Glomerular endothelial cell (primary cell): ENCODE data around the gene LARGE1. TPM values are rescaled to one million over a fixed set of nuclear protein-coding genes. Genes with fewer than 3 reads are reported as not detected.
"Not testable (repeated sequence)": the region's sequence is repeated elsewhere in the genome, so short reads cannot be mapped to it uniquely, and the experiment has no call there.

Experiments used
- DNase-seq: peaks from one replicate; pipeline ENCODE4 v3.0.0-alpha.2; 2011; ENCODE audit warnings: low read depth, low spot score; ENCODE audit errors: extremely low read depth
- total RNA-seq: library from RNA; depleted of rRNA; stranded (reverse); fragments of >200 nt; gene quantifications from 2 replicates; pipeline ENCODE4 v1.2.3, GENCODE V29; 2015

LARGE1 gene
- total RNA-seq, 1 donor from 2014 or later, result 18.2 TPM

DNA sequence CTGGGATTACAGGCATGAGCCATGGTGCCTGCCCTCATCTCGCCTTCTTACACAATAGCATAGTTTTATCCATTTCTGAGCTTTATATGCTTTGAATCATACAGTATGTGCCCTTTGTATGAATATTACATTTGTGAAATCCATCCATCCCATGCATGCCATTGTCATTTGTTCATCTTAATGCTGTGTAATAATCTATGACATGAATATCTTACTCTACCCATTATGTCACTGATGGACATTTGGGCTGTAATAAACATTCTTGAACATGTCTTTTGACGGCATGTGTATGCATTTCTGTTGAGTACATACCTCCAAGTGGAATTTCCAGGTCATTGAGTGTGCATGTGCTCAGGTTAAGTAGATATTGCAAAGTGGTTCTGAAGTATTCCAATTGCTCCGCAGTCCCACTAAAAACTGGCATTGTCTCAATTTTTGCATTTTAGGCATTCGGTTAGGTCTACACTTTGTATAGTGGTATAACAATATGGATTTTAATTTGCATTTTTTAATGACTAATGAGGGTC lies 522.8 kb downstream of the LARGE1 start:
- no peak for DNase-seq

DNA sequence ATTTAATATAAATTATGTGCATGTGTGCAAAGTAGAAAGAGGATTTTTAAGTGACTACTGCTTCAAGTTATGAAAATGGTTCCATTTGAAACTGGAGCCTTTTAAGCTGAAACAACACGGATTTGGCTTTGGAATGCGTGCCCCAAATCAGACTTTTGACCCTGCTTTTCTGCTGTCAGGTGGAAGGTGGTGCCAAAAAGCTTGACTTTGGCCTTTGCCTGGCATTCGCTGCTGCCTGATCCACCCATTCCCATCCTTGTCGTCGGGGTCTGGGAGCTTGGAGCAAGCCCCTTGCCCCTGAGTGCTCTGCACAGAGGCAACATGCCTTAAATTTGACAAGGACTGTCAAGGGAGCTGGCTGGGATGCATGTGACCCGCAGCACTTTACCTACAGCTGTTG lies 526.8 kb downstream of the LARGE1 start:
- DNase-seq, result no peak

DNA sequence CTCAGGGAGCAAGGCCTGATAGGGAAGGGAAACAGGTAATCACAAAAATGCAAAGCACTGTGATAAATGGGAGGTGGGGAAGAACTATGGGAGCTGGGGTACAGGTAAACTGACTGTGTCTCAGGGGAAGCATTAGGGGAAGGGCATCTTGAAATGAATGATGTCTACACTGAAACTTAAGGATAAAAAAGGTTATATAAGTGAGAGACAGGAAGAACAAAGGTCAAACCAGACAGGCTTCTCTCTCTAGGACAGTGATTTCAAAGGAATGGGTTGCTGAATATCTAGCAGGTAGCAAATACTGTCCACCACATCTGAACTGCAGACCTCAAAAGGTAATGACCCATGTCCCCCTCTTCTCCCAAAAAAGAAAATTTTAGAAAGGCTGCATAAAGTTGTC lies 529.0 kb downstream of the LARGE1 start:
- no peak for DNase-seq

- no peak for DNase-seq
These were observed 530.3 kb downstream of the LARGE1 start for GRCh38 chr22:33389936-33390335.

DNA sequence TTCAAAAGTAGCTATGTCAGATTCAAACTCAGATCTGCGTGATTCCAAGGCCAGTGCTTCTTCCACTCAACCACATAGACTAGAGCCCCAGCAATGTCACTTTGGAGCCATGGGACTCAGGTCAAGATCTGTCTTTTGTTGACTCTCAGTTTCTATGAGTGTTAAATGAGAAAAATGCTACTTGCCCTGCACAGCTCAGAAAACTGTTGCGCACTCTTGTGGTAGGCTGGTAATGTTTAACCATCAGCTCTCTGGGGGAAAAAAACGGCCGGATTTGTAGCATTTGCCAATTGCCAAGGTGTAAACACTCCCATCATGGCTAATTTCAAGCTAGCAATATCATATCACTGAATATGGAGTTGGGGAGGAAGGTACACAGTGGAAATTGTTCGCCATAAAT lies 534.0 kb downstream of the LARGE1 start:
- no peak for DNase-seq

DNA sequence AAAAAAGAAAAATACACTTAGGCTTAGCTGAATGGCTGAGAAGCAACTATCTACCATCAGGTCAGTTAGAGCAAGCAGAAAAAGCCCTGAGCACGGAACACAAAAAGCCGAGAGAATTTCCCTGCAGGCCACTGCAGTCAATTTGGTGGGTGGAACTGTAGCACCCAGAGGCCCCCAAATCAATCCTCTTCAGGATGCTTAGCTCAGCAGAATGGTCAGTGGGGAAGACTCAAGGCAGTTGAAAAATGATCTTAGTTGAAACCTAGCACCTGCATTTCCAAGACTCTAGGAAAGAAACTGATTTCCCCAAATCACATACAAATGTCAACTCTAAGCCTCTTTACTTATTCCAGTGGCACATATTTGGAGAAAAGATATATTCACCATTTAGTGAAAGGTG lies 534.7 kb downstream of the LARGE1 start:
- DNase-seq, result no peak

- DNase-seq, result no peak
These were observed 537.8 kb downstream of the LARGE1 start for GRCh38 chr22:33382436-33382835.

- DNase-seq, result no peak
These were observed 538.5 kb downstream of the LARGE1 start for GRCh38 chr22:33381531-33382406.

- no peak for DNase-seq
These were observed 539.3 kb downstream of the LARGE1 start for GRCh38 chr22:33380789-33381530.

GRCh38 chr22:33379836-33380235 lies 540.4 kb downstream of the LARGE1 start:
- no peak for DNase-seq

GRCh38 chr22:33372875-33373274 lies 547.4 kb downstream of the LARGE1 start:
- DNase-seq, result no peak

DNA sequence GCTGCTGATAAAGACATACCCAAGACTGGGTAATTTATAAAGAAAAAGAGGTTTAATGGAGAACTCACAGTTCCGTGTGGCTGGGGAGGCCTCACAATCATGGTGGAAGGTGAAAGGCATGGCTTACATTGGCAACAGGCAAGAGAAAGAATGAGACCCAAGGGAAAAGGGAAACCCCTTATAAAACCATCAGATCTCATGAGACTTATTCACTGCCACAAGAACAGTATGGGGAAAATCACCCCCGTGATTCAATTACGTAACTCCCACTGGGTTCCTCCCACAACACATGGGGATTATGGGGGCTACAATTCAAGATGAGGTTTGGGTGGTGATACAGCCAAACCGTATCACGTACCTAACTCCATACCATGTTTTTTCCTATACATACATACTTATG lies 557.0 kb downstream of the LARGE1 start:
- not testable (repeated sequence) for DNase-seq

DNA sequence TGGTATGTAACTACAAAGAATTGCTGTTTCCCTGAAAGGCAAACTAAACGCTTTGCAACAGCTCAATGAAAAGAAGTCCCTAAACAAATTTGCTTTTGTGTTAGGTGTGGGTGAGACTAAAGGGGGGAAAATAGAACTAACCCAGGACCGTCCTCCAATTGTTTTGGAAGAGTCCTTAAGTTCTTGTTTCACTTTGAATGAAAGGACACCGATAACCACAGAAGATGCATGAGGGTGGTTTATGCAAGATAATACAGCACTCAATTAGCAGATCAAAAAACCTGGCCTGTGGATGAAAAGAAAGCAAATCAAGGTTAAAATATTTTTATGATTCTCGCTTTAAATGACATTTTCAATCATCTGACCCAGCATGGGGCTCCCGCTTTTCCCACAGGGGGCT lies 557.6 kb downstream of the LARGE1 start:
- no peak for DNase-seq

DNA sequence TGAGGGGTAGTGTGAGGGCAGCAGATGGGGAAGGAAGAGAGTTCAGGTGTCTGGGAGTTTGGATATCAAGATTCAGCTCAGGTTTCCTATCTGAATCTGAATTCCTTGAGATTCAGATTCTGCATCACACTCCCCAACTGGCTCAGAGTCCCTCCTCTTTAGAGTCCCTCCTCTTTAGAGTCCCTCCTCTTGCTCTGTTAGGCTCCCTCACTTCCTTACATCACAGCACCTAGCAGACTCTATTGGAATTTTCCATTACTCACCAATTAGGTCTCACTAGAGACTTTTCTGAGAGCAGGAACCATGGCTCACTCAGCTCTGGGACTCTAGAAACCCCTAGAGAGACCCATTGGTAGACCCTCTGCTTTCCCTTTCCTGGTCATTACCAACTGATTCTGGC lies 558.7 kb downstream of the LARGE1 start:
- no peak for DNase-seq

DNA sequence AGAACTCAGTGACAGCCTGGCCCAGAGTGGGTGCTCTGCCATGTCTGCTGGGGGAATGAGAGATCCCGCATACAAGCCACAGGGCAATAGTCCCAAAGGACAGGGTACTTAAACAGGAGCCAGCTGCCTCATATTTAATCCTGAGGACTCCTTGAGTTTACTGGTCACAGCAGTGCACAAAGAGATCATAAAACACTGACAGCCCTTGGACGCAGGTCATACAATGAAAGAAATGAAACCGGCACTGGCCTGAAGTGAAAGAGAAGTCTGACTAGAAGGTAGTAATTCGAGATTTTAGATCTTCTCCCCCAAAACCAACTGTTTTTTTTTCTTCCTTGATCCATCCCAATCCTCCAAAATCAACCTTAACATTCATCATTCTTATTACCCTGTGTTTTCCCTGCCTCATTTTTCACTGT lies 562.3 kb downstream of the LARGE1 start:
- DNase-seq, result no peak

DNA sequence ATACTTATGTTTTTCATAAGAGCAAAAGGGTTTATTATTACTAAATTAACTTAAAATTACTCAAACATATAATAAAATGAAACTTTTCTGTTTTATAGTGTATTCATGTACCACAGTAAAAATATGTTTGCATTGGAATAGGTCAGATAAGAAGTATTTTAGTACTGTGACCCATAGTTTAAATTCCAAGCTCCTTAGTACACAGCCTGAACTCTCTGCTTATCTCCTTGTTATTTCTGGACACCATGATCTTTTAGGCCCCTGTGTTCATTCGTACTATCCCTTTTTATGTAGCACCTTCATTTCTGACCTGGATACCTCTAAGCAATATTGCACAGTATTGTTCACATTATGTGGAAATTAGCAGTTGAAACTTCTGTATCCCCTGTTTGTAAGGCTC lies 565.3 kb downstream of the LARGE1 start:
- DNase-seq, result no peak

GRCh38 chr22:33353502-33353901 lies 566.8 kb downstream of the LARGE1 start:
- no peak for DNase-seq

DNA sequence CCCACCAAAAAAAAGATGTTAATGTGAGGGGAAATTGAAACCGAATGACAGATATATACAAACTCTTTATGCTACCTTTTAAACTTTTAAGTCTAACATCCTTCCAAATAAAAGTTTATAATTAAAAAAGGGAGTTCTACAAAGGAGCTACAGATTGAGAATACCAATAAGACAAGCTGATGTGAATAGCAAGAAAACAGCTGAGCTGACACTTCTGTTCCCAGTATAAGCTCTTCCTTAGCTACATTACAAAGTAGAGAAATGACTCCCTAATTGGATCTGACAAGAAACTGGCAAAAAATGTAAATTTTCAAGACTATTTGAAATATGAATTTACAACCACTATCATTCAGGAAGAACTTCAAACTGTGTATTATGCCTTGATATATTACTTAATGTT lies 567.5 kb downstream of the LARGE1 start:
- DNase-seq, result no peak

- DNase-seq, result no peak
These were observed 569.3 kb downstream of the LARGE1 start for GRCh38 chr22:33350961-33351360.

GRCh38 chr22:33350491-33350890 lies 569.8 kb downstream of the LARGE1 start:
- no peak for DNase-seq

GRCh38 chr22:33347002-33347401 lies 573.3 kb downstream of the LARGE1 start:
- no peak for DNase-seq

DNA sequence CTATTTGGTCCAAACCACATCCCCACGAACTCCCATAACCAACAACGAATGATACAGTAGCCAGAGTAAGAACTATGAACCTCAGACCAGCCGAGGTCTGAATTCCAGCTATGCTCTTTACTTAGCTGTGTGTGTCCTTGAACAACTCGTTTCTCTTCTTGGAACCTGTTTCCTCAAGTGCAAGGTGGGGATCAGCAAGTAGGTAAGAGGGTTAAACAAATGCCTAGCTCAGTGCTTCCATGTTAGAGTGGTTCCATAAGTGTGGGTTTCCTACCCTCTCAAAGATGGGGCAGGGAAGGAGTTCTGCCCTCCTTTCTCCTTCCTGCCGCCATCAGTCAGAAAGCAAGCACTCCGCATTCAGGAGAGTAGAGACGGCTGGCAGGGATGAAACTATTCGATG lies 578.7 kb downstream of the LARGE1 start:
- DNase-seq, result no peak
